BLaER1 treated with 17β-estradiol and CSF1 and Interleukin-3, amounts not matched to agents 10 nM and 100 nM (cell line): ENCODE results near the gene SNRNP25.
"Not testable (repeated sequence)": the region's sequence is repeated elsewhere in the genome, so short reads cannot be mapped to it uniquely, and the experiment has no call there.

Experiments used
- H3K27ac ChIP-seq, 11 experiments: shearing (Covaris generic); formaldehyde crosslinking; 2 replicates each; pipeline ENCODE4 v1.8.1; 2022
- H3K27me3 ChIP-seq, 11 experiments: shearing (Covaris generic); formaldehyde crosslinking; 2 replicates each; pipeline ENCODE4 v1.8.1; 2022
- H3K36me3 ChIP-seq, 11 experiments: shearing (Covaris generic); formaldehyde crosslinking; 2 replicates each; pipeline ENCODE4 v1.8.1; 2022
- H3K4me1 ChIP-seq, 10 experiments: shearing (Covaris generic); formaldehyde crosslinking; 2 replicates each; pipeline ENCODE4 v1.8.1; 2022
- H3K4me2 ChIP-seq, 11 experiments: shearing (Covaris generic); formaldehyde crosslinking; 2 replicates each; pipeline ENCODE4 v1.8.1; 2022
- H3K4me3 ChIP-seq, 10 experiments: shearing (Covaris generic); formaldehyde crosslinking; 2 replicates each; pipeline ENCODE4 v1.8.1; 2022
- H3K9ac ChIP-seq, 11 experiments: shearing (Covaris generic); formaldehyde crosslinking; 2 replicates each; pipeline ENCODE4 v1.8.1; 2022
- H3K9me3 ChIP-seq, 11 experiments: shearing (Covaris generic); formaldehyde crosslinking; replicated peaks in 1 of 11; 2 replicates each; pipeline ENCODE4 v1.8.1; 2022
- H4K20me1 ChIP-seq, 11 experiments: shearing (Covaris generic); formaldehyde crosslinking; 2 replicates each; pipeline ENCODE4 v1.8.1; 2022
- Cebpa-rat ChIP-seq, 11 experiments: shearing (Covaris generic); IDR thresholded peaks; 2 replicates each; pipeline ENCODE4 v1.8.1; 2022

The SNRNP25 gene

GRCh38 chr16:38941-39892 is 14.4 kb upstream of the SNRNP25 start:
- H3K9ac ChIP-seq = peak overlapping the region in 7 of 11 experiments; percentile 28 to 63 (median 49); a peak in 10 of 22 replicates

GRCh38 chr16:41439-42068 is 12.1 kb upstream of the SNRNP25 start:
- peaks cover 38 to 97% (median 75%) of the 10 kb centered on the region in 11 experiments for H3K36me3 ChIP-seq
- H3K27ac ChIP-seq = no peak overlapping the region
- H3K4me1 ChIP-seq = peaks cover 37 to 77% (median 64%) of the 10 kb centered on the region in 10 experiments
- TF ChIP-seq Cebpa-rat (IDR thresholded peaks at IDR 0.05) = no peak
- peaks cover 0 to 86% (median 40%) of the 10 kb centered on the region in 11 experiments; a peak in 15 of 22 replicates for H4K20me1 ChIP-seq
- H3K4me3 ChIP-seq = no peak overlapping the region
- H3K9ac ChIP-seq = no peak overlapping the region
- H3K27me3 ChIP-seq = no peaks in the 10 kb centered on the region
- peaks cover 0 to 11% (median 0%) of the 10 kb centered on the region in 11 experiments; a peak in 3 of 22 replicates for H3K9me3 ChIP-seq
- no peak overlapping the region for H3K4me2 ChIP-seq

More at GRCh38 chr16:38941-39892, 14.4 kb upstream of the SNRNP25 start:
- Histone ChIP-seq H3K4me2 (peak overlapping the region; percentile 64 to 94 (median 81)), H4K20me1 (peaks cover 0 to 83% (median 33%) of the 10 kb centered on the region in 11 experiments; a peak in 16 of 22 replicates), H3K27me3 (no peaks in the 10 kb centered on the region), H3K4me3 (no peak overlapping the region), H3K36me3 (peaks cover 16 to 85% (median 52%) of the 10 kb centered on the region in 11 experiments), H3K27ac (peak overlapping the region in 9 of 11 experiments; percentile 15 to 66 (median 55); a peak in 16 of 22 replicates), H3K9me3 (peaks cover 0 to 11% (median 0%) of the 10 kb centered on the region in 11 experiments; a peak in 3 of 22 replicates), H3K4me1 (peaks cover 56 to 86% (median 80%) of the 10 kb centered on the region in 10 experiments)
- peak in 1 of 11 experiments; percentile 72; a peak in 3 of 22 replicates for TF ChIP-seq Cebpa-rat (IDR thresholded peaks at IDR 0.05)

GRCh38 chr16:42069-42457 is 11.6 kb upstream of the SNRNP25 start:
- H3K4me2 ChIP-seq = peak overlapping the region in 7 of 11 experiments; percentile 22 to 42 (median 35); a peak in 10 of 22 replicates
- peaks cover 42 to 97% (median 78%) of the 10 kb centered on the region in 11 experiments for H3K36me3 ChIP-seq
- peaks cover 0 to 11% (median 0%) of the 10 kb centered on the region in 11 experiments; a peak in 3 of 22 replicates for H3K9me3 ChIP-seq
- H3K27ac ChIP-seq = no peak overlapping the region
- H4K20me1 ChIP-seq = peaks cover 0 to 86% (median 42%) of the 10 kb centered on the region in 11 experiments; a peak in 15 of 22 replicates
- peaks cover 37 to 72% (median 59%) of the 10 kb centered on the region in 10 experiments for H3K4me1 ChIP-seq
- no peak overlapping the region for H3K9ac ChIP-seq
- H3K27me3 ChIP-seq = no peaks in the 10 kb centered on the region
- TF ChIP-seq Cebpa-rat (IDR thresholded peaks at IDR 0.05) = no peak
- H3K4me3 ChIP-seq = no peak overlapping the region

GRCh38 chr16:42691-43090 is 10.9 kb upstream of the SNRNP25 start:
- H3K4me2 ChIP-seq = peak overlapping the region; percentile 14 to 42 (median 30); a peak in 20 of 22 replicates
- H3K27ac ChIP-seq = no peak overlapping the region
- H3K36me3 ChIP-seq = peaks cover 46 to 97% (median 83%) of the 10 kb centered on the region in 11 experiments
- H3K4me3 ChIP-seq = no peak overlapping the region
- TF ChIP-seq Cebpa-rat (IDR thresholded peaks at IDR 0.05) = no peak
- no peak overlapping the region for H3K9ac ChIP-seq
- H3K4me1 ChIP-seq = peaks cover 37 to 66% (median 53%) of the 10 kb centered on the region in 10 experiments
- no peaks in the 10 kb centered on the region for H3K27me3 ChIP-seq
- H4K20me1 ChIP-seq = peaks cover 0 to 88% (median 39%) of the 10 kb centered on the region in 11 experiments; a peak in 15 of 22 replicates
- peaks cover 0 to 11% (median 0%) of the 10 kb centered on the region in 11 experiments; a peak in 3 of 22 replicates for H3K9me3 ChIP-seq

- Histone ChIP-seq H3K4me3 (no peak overlapping the region), H3K27me3 (no peaks in the 10 kb centered on the region), H3K4me2 (peak overlapping the region in 9 of 11 experiments; percentile 14 to 42 (median 25); a peak in 11 of 22 replicates), H3K27ac (no peak overlapping the region), H3K36me3 (peaks cover 46 to 98% (median 86%) of the 10 kb centered on the region in 11 experiments), H3K4me1 (peaks cover 31 to 64% (median 47%) of the 10 kb centered on the region in 10 experiments), H4K20me1 (peaks cover 0 to 85% (median 43%) of the 10 kb centered on the region in 11 experiments; a peak in 15 of 22 replicates), H3K9me3 (peaks cover 0 to 11% (median 0%) of the 10 kb centered on the region in 11 experiments; a peak in 3 of 22 replicates), H3K9ac (no peak overlapping the region)
- no peak for TF ChIP-seq Cebpa-rat (IDR thresholded peaks at IDR 0.05)
Measured at GRCh38 chr16:43294-43693, 10.3 kb upstream of the SNRNP25 start.

GRCh38 chr16:44655-45054 is 9.0 kb upstream of the SNRNP25 start:
- Histone ChIP-seq H3K27ac (no peak overlapping the region), H3K9me3 (peaks cover 0 to 11% (median 0%) of the 10 kb centered on the region in 11 experiments; a peak in 3 of 22 replicates), H3K4me1 (peaks cover 18 to 56% (median 33%) of the 10 kb centered on the region in 10 experiments), H4K20me1 (peaks cover 0 to 85% (median 41%) of the 10 kb centered on the region in 11 experiments; a peak in 16 of 22 replicates), H3K4me3 (no peak overlapping the region), H3K9ac (no peak overlapping the region), H3K4me2 (peak overlapping the region in 3 of 11 experiments; percentile 5 to 19 (median 8); a peak in 4 of 22 replicates), H3K36me3 (peaks cover 46 to 100% (median 94%) of the 10 kb centered on the region in 11 experiments), H3K27me3 (no peaks in the 10 kb centered on the region)
- no peak for TF ChIP-seq Cebpa-rat (IDR thresholded peaks at IDR 0.05)

- TF ChIP-seq Cebpa-rat (IDR thresholded peaks at IDR 0.05) = no peak
- Histone ChIP-seq H3K4me1 (peaks cover 13 to 56% (median 30%) of the 10 kb centered on the region in 10 experiments), H3K27ac (no peak overlapping the region), H3K9me3 (peaks cover 0 to 11% (median 0%) of the 10 kb centered on the region in 11 experiments; a peak in 3 of 22 replicates), H3K4me2 (no peak overlapping the region), H3K27me3 (no peaks in the 10 kb centered on the region), H3K9ac (no peak overlapping the region; a peak in 1 of 22 replicates), H4K20me1 (peaks cover 0 to 88% (median 46%) of the 10 kb centered on the region in 11 experiments; a peak in 16 of 22 replicates), H3K36me3 (peaks cover 46 to 100% (median 96%) of the 10 kb centered on the region in 11 experiments), H3K4me3 (no peak overlapping the region)
Measured at GRCh38 chr16:45454-45853, 8.2 kb upstream of the SNRNP25 start.

- peaks cover 54 to 100% (median 96%) of the 10 kb centered on the region in 11 experiments for H3K36me3 ChIP-seq
Measured at GRCh38 chr16:46510-46909, 7.1 kb upstream of the SNRNP25 start.

More at GRCh38 chr16:46510-46909, 7.1 kb upstream of the SNRNP25 start:
- not testable (repeated sequence) for H3K27ac ChIP-seq, H3K4me3 ChIP-seq, H3K4me2 ChIP-seq, H3K27me3 ChIP-seq, H3K9ac ChIP-seq
- Histone ChIP-seq H4K20me1 (peaks cover 0 to 96% (median 57%) of the 10 kb centered on the region in 11 experiments; a peak in 18 of 22 replicates), H3K4me1 (peaks cover 22 to 64% (median 40%) of the 10 kb centered on the region in 10 experiments), H3K9me3 (peaks cover 0 to 11% (median 0%) of the 10 kb centered on the region in 11 experiments; a peak in 3 of 22 replicates)
